ENCODE data around the gene SPATS2L.

Gene SPATS2L

GRCh38 chr2:200306196-200306930 is at the start of gene SPATS2L:
SPATS2L (plus strand) TSS chr2:200306693; CDS start chr2:200389245, 82,552 bp downstream.
- peak; percentile 20 to 37 (median 31) for DNase-seq (ENCODE audit: low read depth in 2 of 3, low spot score in 1 of 3)

- DNase-seq (ENCODE audit: low read depth in 2 of 3, low spot score in 1 of 3), result no peak
Observed at GRCh38 chr2:200257570-200257969, 48.9 kb upstream of the SPATS2L start.

- DNase-seq (ENCODE audit: low read depth in 2 of 3, low spot score in 1 of 3), result no peak
Observed at GRCh38 chr2:200258081-200258480, 48.4 kb upstream of the SPATS2L start.

GRCh38 chr2:200258881-200259576 is 47.5 kb upstream of the SPATS2L start:
- no peak for DNase-seq (ENCODE audit: low read depth in 2 of 3, low spot score in 1 of 3)

GRCh38 chr2:200259577-200259957 is 46.9 kb upstream of the SPATS2L start:
- DNase-seq (ENCODE audit: low read depth in 2 of 3, low spot score in 1 of 3), result no peak

GRCh38 chr2:200262047-200262446 is 44.4 kb upstream of the SPATS2L start:
- no peak for DNase-seq (ENCODE audit: low read depth in 2 of 3, low spot score in 1 of 3)

GRCh38 chr2:200263279-200263678 is 43.2 kb upstream of the SPATS2L start:
- DNase-seq (ENCODE audit: low read depth in 2 of 3, low spot score in 1 of 3), result no peak

- no peak for DNase-seq (ENCODE audit: low read depth in 2 of 3, low spot score in 1 of 3)
Observed at GRCh38 chr2:200264631-200265030, 41.9 kb upstream of the SPATS2L start.

- DNase-seq (ENCODE audit: low read depth in 2 of 3, low spot score in 1 of 3), result no peak
Observed at GRCh38 chr2:200266406-200266805, 40.1 kb upstream of the SPATS2L start.

GRCh38 chr2:200267350-200267749 is 39.1 kb upstream of the SPATS2L start:
- DNase-seq (ENCODE audit: low read depth in 2 of 3, low spot score in 1 of 3), result no peak

- no peak for DNase-seq (ENCODE audit: low read depth in 2 of 3, low spot score in 1 of 3)
Observed at GRCh38 chr2:200270732-200271131, 35.8 kb upstream of the SPATS2L start.

- no peak for DNase-seq (ENCODE audit: low read depth in 2 of 3, low spot score in 1 of 3)
Observed at GRCh38 chr2:200272320-200272719, 34.2 kb upstream of the SPATS2L start.

- DNase-seq (ENCODE audit: low read depth in 2 of 3, low spot score in 1 of 3), result no peak
Observed at GRCh38 chr2:200274116-200275075, 32.1 kb upstream of the SPATS2L start.

GRCh38 chr2:200275295-200276013 is 31.0 kb upstream of the SPATS2L start:
- DNase-seq (ENCODE audit: low read depth in 2 of 3, low spot score in 1 of 3), result no peak

- no peak for DNase-seq (ENCODE audit: low read depth in 2 of 3, low spot score in 1 of 3)
Observed at GRCh38 chr2:200276472-200276871, 30.0 kb upstream of the SPATS2L start.

GRCh38 chr2:200278694-200279316 is 27.7 kb upstream of the SPATS2L start:
- no peak for DNase-seq (ENCODE audit: low read depth in 2 of 3, low spot score in 1 of 3)

- no peak for DNase-seq (ENCODE audit: low read depth in 2 of 3, low spot score in 1 of 3)
Observed at GRCh38 chr2:200279857-200280256, 26.6 kb upstream of the SPATS2L start.

- DNase-seq (ENCODE audit: low read depth in 2 of 3, low spot score in 1 of 3), result no peak
Observed at GRCh38 chr2:200286578-200286977, 19.9 kb upstream of the SPATS2L start.

- DNase-seq (ENCODE audit: low read depth in 2 of 3, low spot score in 1 of 3), result no peak
Observed at GRCh38 chr2:200288670-200289429, 17.6 kb upstream of the SPATS2L start.

- DNase-seq (ENCODE audit: low read depth in 2 of 3, low spot score in 1 of 3), result no peak
Observed at GRCh38 chr2:200296118-200296517, 10.4 kb upstream of the SPATS2L start.
